Keratinocyte (primary cell): ENCODE measurements around the gene CLSTN2.

Experiments used
- CTCF ChIP-seq, 3 experiments: IDR thresholded peaks in 1 of 3; conservative IDR thresholded peaks in 1 of 3; optimal IDR thresholded peaks in 1 of 3; 2 replicates in 2 of 3; 3 replicates in 1 of 3; pipeline versions ENCODE3 to v1.5.1; 2011; ENCODE audit warnings: low read length in 3 of 3, mild to moderate bottlenecking in 3 of 3, moderate library complexity in 2 of 3, control low read depth in 1 of 3, inconsistent platforms in 1 of 3; ENCODE audit not compliant: insufficient read depth in 2 of 3; ENCODE audit errors: extremely low read depth in 1 of 3
- EZH2 ChIP-seq: IDR thresholded peaks from one replicate; pipeline ENCODE4 v1.6.1; 2012; ENCODE audit warnings: inconsistent platforms, mild to moderate bottlenecking, low read length, moderate library complexity

GRCh38 chr3:140077406-140077805 lies 142.4 kb downstream of the CLSTN2 start:
- TF ChIP-seq CTCF (optimal IDR thresholded peaks at IDR 0.05 in 1 of 3, IDR thresholded peaks at IDR 0.05 in 1 of 3, conservative IDR thresholded peaks at IDR 0.05 in 1 of 3; ENCODE audit: extremely low read depth in 1 of 3, insufficient read depth in 2 of 3, low read length in 3 of 3) (no peak), EZH2 (no peak)
